ENCODE results near the gene XRCC6. TPM values are rescaled to one million over a fixed set of nuclear protein-coding genes. Genes with fewer than 3 reads are reported as not detected.

Gene XRCC6
- total and polyA plus RNA-seq, 2 of the 4 experiments (the other 2 are of a cell fraction), result 202 to 401 TPM

DNA sequence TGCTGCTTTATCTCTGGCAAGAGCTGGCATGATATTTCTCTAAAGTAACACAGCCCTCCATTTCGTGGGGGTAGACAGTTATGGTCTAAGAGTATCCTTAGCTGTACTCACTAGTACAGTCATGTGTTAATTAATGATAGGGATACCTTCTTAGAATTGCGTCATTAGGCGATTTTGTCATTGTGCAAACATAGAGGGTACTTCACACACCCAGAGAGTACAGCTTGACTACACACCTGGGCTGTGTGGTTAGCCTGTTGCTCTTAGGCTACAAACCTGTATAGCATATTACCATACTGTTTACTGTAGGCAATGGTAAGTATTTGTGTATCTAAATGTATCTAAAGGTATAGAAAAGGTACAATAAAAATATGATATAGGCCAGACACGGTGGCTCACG lies 17.0 kb downstream of the XRCC6 start:
- Histone ChIP-seq H2BK120ac (ENCODE audit: low read depth, low read length) (no peak overlapping the region), H4K91ac (ENCODE audit: insufficient read depth, low read depth, low read length) (no peak overlapping the region), H3K4me1 (ENCODE audit: control insufficient read depth, insufficient read depth, low read length) (no peaks in the 10 kb centered on the region), H3K4me3 (ENCODE audit: insufficient read depth, low read depth, low read length) (no peak overlapping the region), H3K9ac (ENCODE audit: low read depth, low read length) (no peak overlapping the region), H3K79me1 (ENCODE audit: low read depth in 1 of 2, low read length in 2 of 2) (peaks cover 41 to 56% of the 10 kb centered on the region in 2 experiments), H4K5ac (ENCODE audit: low read depth, low read length) (no peak overlapping the region), H3K56ac (ENCODE audit: extremely low read depth, insufficient read depth, low read length) (no peak overlapping the region), H3K4ac (ENCODE audit: low read depth, low read length) (no peak overlapping the region), H3K36me3 (ENCODE audit: control insufficient read depth, insufficient read depth, low read length) (peaks cover 66% of the 10 kb centered on the region), H3K14ac (replicated peaks; ENCODE audit: low read depth, low read length) (no peak overlapping the region), H3K23ac (ENCODE audit: low read depth, low read length) (no peak overlapping the region), H2BK20ac (ENCODE audit: low read depth, low read length) (no peak overlapping the region), H2BK5ac (ENCODE audit: low read depth, low read length, poor library complexity, severe bottlenecking) (no peak overlapping the region), H3K9me3 (ENCODE audit: control insufficient read depth, insufficient read depth, low read length) (no peaks in the 10 kb centered on the region), H4K20me1 (ENCODE audit: insufficient read depth, low read length) (peaks cover 16% of the 10 kb centered on the region), H3K18ac (ENCODE audit: low read depth, low read length) (no peak overlapping the region), H4K8ac (ENCODE audit: low read depth in 2 of 2, low read length in 2 of 2) (no peak overlapping the region), H2BK15ac (ENCODE audit: low read depth, low read length) (no peak overlapping the region), H3K27me3 (ENCODE audit: control insufficient read depth, insufficient read depth, low read length) (no peaks in the 10 kb centered on the region), H3K27ac (ENCODE audit: insufficient read depth, low read length) (no peak overlapping the region), H2AK9ac (replicated peaks; ENCODE audit: low read depth, low read length, poor library complexity) (no peak overlapping the region), H2AFZ (replicated peaks; ENCODE audit: low read length, poor library complexity) (no peak overlapping the region), H3K4me2 (ENCODE audit: low read depth, low read length) (no peak overlapping the region), H2AK5ac (ENCODE audit: low read depth, low read length) (no peak overlapping the region), H3K9me1 (ENCODE audit: insufficient read depth, low read length) (peaks cover 7% of the 10 kb centered on the region; the same call in 1 of the 2 replicates)
- ChIA-PET POLR2A (ENCODE audit: unreplicated experiment) (no interaction called here), CTCF (interaction anchor here (0.6 kb wide), 1 partner anchor 220 kb away, joined by 3 read pairs; no protein-coding TSS in a partner anchor)
- TF ChIP-seq POLR2A (IDR thresholded peaks at IDR 0.05; ENCODE audit: low read depth, low read length) (no peak), CEBPB (IDR thresholded peaks at IDR 0.05; ENCODE audit: low read depth, low read length) (0 out of 2 replicates have a peak, but pooled peaks have one; percentile 29)
- no peak for ATAC-seq (ENCODE audit: low read depth)
- dilution Hi-C loops (cut with HindIII; ENCODE audit: low sequenced_read_pairs, unreplicated experiment), result no loop called here
- in situ Hi-C loops (cut with MboI; ENCODE audit: low sequenced_read_pairs), result no loop called here
- WGBS, 2 experiments (ENCODE audit: extremely low coverage in 2 of 2, insufficient read length in 1 of 2), result 90% methylated on average over 2 of the region's 5 CpGs; no CpG with 5 or more reads in 1 of the 2 experiments
- intact Hi-C loops (cut with micrococcal nuclease), result no loop called here
- BruUV-seq (replicated peaks), result no TSS peak
- no peak for DNase-seq
